GM23248 (cell line): Measurements from ENCODE around the gene TCF7.

Experiments
- EZH2 ChIP-seq: fragments of 200-600 bp; sonication (generic); IDR thresholded peaks from 2 replicates; pipeline ENCODE4 v1.6.1; 2018; ENCODE audit warnings: antibody characterized with exemption, mild to moderate bottlenecking; ENCODE audit not compliant: insufficient read depth, poor library complexity, severe bottlenecking
- EZH2phosphoT487 ChIP-seq: fragments of 200-600 bp; sonication (generic); IDR thresholded peaks from 2 replicates; pipeline ENCODE4 v1.6.1; 2018; ENCODE audit warnings: antibody characterized with exemption, moderate library complexity, mild to moderate bottlenecking, low read depth; ENCODE audit not compliant: insufficient read depth

- no peak for TF ChIP-seq EZH2phosphoT487
- TF ChIP-seq EZH2, result no peak
Observed at GRCh38 chr5:134088994-134089560, 25.4 kb upstream of the TCF7 start.
